Glutamatergic neuron (in vitro differentiated cells): ENCODE data around the gene CDT1. TPM values are rescaled to one million over a fixed set of nuclear protein-coding genes. Genes with fewer than 3 reads are reported as not detected.

Source experiments
- DNase-seq: peaks from one replicate; pipeline ENCODE4 v3.0.0; 2022
- H3K27ac Mint-ChIP-seq: one replicate; pipeline ENCODE4 v1.8.0; 2020; ENCODE audit warnings: mild to moderate bottlenecking, mixed read lengths, inconsistent platforms; ENCODE audit not compliant: unreplicated experiment
- H3K27me3 Mint-ChIP-seq: one replicate; pipeline ENCODE4 v1.8.0; 2020; ENCODE audit warnings: mild to moderate bottlenecking, moderate library complexity, mixed read lengths, inconsistent platforms; ENCODE audit not compliant: unreplicated experiment
- H3K36me3 Mint-ChIP-seq: one replicate; pipeline ENCODE4 v1.8.0; 2020; ENCODE audit warnings: mild to moderate bottlenecking, mixed read lengths, inconsistent platforms; ENCODE audit not compliant: unreplicated experiment
- H3K4me1 Mint-ChIP-seq: one replicate; pipeline ENCODE4 v1.8.0; 2020; ENCODE audit warnings: mild to moderate bottlenecking, low read depth, mixed read lengths, inconsistent platforms; ENCODE audit not compliant: unreplicated experiment
- H3K4me3 Mint-ChIP-seq: one replicate; pipeline ENCODE4 v1.8.0; 2020; ENCODE audit warnings: mild to moderate bottlenecking, mixed read lengths, inconsistent platforms; ENCODE audit not compliant: unreplicated experiment
- H3K9me3 Mint-ChIP-seq: one replicate; pipeline ENCODE4 v1.8.0; 2020; ENCODE audit warnings: mild to moderate bottlenecking, moderate library complexity, mixed read lengths, inconsistent platforms; ENCODE audit not compliant: unreplicated experiment
- total RNA-seq: library from RNA; stranded (reverse); fragmentation: NEBNext Ultra II Directional; extraction: Animal tissue kit (Norgen Biotek cat#: 25700); gene quantifications from one replicate; pipeline ENCODE4 v1.2.1, GENCODE V29; 2021; ENCODE audit not compliant: unreplicated experiment
- TF ChIP-seq, protein P1 (sequence below): fragments of 200-600 bp; sonication (generic); IDR thresholded peaks from one replicate; pipeline ENCODE4 v1.5.0; 2021; ENCODE audit not compliant: partially characterized antibody, unreplicated experiment

CDT1 gene
- total RNA-seq, 1 donor from 2014 or later: 5.6 TPM

DNA sequence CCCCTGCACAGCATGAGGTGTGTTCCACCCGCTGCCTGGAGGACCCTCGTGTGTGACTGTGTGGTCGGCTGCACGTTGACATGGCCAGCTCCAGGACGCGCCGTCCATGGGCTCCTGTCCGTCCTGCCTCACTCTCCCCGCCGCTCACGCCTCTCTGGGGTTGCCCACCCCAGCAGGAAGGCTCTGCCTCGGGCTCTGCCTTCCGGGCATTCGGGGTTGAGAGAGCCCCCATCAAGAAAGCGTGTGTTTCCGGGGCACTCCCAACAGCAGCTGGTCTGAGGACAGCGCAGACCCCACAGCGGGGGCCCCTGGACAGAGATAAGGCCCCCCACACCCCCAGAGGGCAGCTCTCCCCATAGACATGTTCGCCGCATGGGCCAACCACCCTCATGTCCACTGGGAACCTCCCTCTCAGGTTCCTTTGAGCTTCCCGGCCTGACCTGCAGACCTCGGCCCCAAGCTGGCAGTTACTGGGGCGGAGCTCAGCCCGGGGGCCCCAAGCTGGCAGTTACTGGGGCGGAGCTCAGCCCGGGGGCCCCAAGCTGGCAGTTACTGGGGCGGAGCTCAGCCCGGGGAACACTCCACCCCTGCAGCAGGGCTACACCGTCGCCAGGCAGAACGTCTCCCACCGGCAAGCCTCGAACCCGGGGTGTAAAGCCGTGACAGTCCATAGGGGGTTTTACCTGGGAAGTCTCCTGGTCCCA, 10.2 kb upstream of the CDT1 start:
- no peak overlapping the region for H3K4me3 Mint-ChIP-seq
- TF ChIP-seq, protein P1, sequence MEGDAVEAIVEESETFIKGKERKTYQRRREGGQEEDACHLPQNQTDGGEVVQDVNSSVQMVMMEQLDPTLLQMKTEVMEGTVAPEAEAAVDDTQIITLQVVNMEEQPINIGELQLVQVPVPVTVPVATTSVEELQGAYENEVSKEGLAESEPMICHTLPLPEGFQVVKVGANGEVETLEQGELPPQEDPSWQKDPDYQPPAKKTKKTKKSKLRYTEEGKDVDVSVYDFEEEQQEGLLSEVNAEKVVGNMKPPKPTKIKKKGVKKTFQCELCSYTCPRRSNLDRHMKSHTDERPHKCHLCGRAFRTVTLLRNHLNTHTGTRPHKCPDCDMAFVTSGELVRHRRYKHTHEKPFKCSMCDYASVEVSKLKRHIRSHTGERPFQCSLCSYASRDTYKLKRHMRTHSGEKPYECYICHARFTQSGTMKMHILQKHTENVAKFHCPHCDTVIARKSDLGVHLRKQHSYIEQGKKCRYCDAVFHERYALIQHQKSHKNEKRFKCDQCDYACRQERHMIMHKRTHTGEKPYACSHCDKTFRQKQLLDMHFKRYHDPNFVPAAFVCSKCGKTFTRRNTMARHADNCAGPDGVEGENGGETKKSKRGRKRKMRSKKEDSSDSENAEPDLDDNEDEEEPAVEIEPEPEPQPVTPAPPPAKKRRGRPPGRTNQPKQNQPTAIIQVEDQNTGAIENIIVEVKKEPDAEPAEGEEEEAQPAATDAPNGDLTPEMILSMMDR: no peak
- DNase-seq: no peak
- no peak overlapping the region for H3K27ac Mint-ChIP-seq
- peaks cover 3% of the 10 kb centered on the region for H3K27me3 Mint-ChIP-seq
- H3K9me3 Mint-ChIP-seq: no peaks in the 10 kb centered on the region
- peaks cover 4% of the 10 kb centered on the region for H3K4me1 Mint-ChIP-seq
- no peaks in the 10 kb centered on the region for H3K36me3 Mint-ChIP-seq

DNA sequence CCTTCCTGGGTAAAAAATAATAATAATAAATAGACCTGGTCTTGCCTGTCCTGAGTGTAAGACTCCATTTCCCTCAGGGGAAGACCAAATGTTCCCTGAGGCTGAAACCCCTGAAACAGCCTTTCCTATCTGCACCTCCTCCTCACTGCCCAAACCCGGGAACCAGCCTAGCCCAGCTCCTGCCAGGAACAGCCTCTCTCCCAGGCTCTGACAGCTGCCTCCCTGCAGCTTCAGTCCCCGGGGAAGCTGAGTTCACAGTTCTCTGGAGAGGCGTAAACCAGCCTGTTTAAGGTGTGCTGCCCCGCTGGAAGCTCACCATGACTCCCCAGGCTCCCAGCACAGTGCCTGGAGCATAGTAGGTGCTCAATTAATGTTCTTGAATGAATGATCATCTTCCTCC, 7.3 kb upstream of the CDT1 start:
- Mint-ChIP-seq H3K27me3 (peaks cover 4% of the 10 kb centered on the region), H3K4me1 (peaks cover 4% of the 10 kb centered on the region)

DNA sequence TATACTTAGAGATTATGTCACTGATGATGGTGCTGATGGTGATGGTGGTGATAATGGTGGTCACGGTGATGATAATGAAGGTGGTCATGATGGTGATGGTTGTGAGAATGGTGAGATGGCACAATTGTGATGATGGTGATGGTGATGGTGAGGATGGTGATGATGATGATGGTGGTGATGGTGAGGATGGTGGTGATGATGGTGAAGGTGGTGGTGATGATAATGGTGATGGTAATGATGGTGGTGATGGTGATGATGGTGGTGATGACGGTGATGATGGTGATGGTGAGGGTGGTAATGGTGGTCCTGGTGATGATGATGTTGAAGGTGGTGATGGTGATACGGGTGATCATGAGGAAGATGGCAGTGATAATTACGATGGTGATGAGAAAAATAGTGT, 5.5 kb upstream of the CDT1 start:
- H3K4me3 Mint-ChIP-seq: no peak overlapping the region
- DNase-seq: no peak
- H3K36me3 Mint-ChIP-seq: no peaks in the 10 kb centered on the region
- no peaks in the 10 kb centered on the region for H3K4me1 Mint-ChIP-seq
- H3K9me3 Mint-ChIP-seq: peaks cover 2% of the 10 kb centered on the region
- TF ChIP-seq, protein P1: no peak
- H3K27me3 Mint-ChIP-seq: peaks cover 1% of the 10 kb centered on the region
- no peak overlapping the region for H3K27ac Mint-ChIP-seq

More for the DNA sequence above, 7.3 kb upstream of the CDT1 start:
- TF ChIP-seq, protein P1: no peak
- Mint-ChIP-seq H3K36me3 (no peaks in the 10 kb centered on the region), H3K4me3 (no peak overlapping the region), H3K27ac (no peak overlapping the region), H3K9me3 (peaks cover 2% of the 10 kb centered on the region)
- no peak for DNase-seq

DNA sequence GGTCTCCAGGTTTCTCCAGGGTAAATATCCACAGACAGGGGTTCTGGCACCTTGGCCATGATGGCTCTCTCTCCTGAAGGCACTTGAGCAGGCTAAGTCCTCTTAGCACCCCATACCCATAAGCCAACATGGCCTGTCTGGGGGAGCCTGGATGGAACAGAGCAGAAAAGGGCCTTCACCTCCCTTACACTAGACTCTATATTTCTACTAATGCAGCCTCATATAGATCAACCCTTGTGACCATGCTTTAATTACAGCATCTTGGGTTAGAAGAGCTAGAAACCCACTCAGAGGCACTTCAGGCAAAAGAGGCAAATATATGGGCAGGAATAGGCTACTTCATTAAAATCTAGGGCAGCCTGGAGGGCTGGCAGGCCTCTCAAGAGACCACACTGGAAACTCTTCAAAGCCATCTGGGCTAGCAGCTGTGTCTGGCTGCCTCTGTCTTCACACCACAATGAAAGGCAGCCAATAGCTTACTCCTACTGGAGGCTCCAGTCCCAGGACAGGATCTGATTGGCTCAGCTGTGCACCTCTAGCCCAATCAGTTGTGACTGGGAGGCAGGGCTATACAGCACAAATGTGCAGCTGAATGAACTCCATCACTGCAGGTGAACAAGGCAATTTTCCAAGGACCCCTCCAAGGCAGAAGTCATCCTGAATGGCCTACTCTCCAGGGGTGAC, 4.7 kb upstream of the CDT1 start:
- Mint-ChIP-seq H3K36me3 (no peaks in the 10 kb centered on the region), H3K27me3 (peaks cover 1% of the 10 kb centered on the region), H3K9me3 (peaks cover 2% of the 10 kb centered on the region), H3K27ac (no peak overlapping the region), H3K4me1 (no peaks in the 10 kb centered on the region), H3K4me3 (no peak overlapping the region)
- DNase-seq: no peak
- TF ChIP-seq, protein P1: no peak

DNA sequence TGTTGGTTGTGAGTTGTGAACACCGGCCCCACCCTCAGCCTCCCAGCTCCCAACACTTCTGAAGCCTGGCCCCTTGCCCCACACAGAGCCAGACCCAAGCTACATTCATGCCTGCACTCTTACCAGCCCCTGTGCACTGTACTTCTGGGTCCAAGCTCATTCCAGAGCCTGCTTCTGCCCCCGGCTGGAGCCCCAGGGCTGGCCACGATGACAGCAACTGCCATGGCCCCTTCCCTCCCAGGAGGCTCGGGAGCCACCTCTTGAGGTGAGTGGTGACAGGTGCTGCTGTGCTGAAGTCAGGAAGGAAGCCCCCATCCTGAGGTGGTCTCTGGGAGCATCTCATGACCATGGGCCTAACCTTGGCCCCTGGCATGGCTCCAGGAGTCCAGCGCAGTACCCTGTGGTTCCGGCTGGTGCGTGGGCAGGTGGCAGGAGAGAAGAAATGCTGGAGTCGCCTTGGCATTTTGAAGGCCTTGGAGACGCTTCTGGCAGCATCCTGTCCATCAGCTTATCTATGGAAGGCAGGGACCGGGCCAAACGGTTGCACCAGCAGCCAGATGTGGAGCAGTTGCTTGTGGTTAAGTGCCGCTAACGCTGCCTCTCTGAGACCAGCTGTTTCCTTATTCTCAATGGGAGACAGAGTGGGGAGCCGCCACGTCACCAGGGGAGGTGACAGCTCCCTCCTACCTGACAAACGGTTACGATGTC, 3.9 kb upstream of the CDT1 start:
- H3K36me3 Mint-ChIP-seq: no peaks in the 10 kb centered on the region
- DNase-seq: no peak
- H3K27me3 Mint-ChIP-seq: peaks cover 1% of the 10 kb centered on the region
- TF ChIP-seq, protein P1: no peak
- H3K4me1 Mint-ChIP-seq: no peaks in the 10 kb centered on the region
- H3K27ac Mint-ChIP-seq: no peak overlapping the region
- H3K4me3 Mint-ChIP-seq: no peak overlapping the region
- H3K9me3 Mint-ChIP-seq: peaks cover 2% of the 10 kb centered on the region
